IPS-18a (cell line): ENCODE data around the gene TBC1D19.

Source experiments
- H3K27ac ChIP-seq: one replicate; pipeline ENCODE4 v1.5.1; 2013; ENCODE audit warnings: low read length
- H3K27me3 ChIP-seq: one replicate; pipeline ENCODE4 v1.6.1; 2013; ENCODE audit warnings: mild to moderate bottlenecking, low read length; ENCODE audit not compliant: control insufficient read depth, insufficient read depth
- H3K36me3 ChIP-seq: one replicate; pipeline ENCODE4 v1.6.1; 2013; ENCODE audit warnings: low read depth, low read length; ENCODE audit not compliant: control insufficient read depth
- H3K4me1 ChIP-seq: one replicate; pipeline ENCODE4 v1.6.1; 2013; ENCODE audit warnings: low read depth, low read length; ENCODE audit not compliant: control insufficient read depth
- H3K4me3 ChIP-seq: one replicate; pipeline ENCODE4 v1.5.1; 2013; ENCODE audit warnings: low read length
- H3K9ac ChIP-seq: one replicate; pipeline ENCODE4 v1.6.1; 2013; ENCODE audit warnings: mild to moderate bottlenecking, low read length, moderate library complexity
- H3K9me3 ChIP-seq: one replicate; pipeline ENCODE4 v1.6.1; 2013; ENCODE audit warnings: low read depth, low read length; ENCODE audit not compliant: control insufficient read depth

The TBC1D19 gene

GRCh38 chr4:26737385-26737784, 153.5 kb downstream of the TBC1D19 start:
- Histone ChIP-seq H3K27me3 (no peaks in the 10 kb centered on the region), H3K4me1 (no peaks in the 10 kb centered on the region), H3K36me3 (no peaks in the 10 kb centered on the region), H3K27ac (no peak overlapping the region), H3K4me3 (no peak overlapping the region), H3K9ac (no peak overlapping the region), H3K9me3 (no peaks in the 10 kb centered on the region)

GRCh38 chr4:26741491-26741871, 157.6 kb downstream of the TBC1D19 start:
- Histone ChIP-seq H3K9me3 (no peaks in the 10 kb centered on the region), H3K27ac (no peak overlapping the region), H3K9ac (no peak overlapping the region), H3K4me1 (no peaks in the 10 kb centered on the region), H3K4me3 (no peak overlapping the region), H3K27me3 (no peaks in the 10 kb centered on the region), H3K36me3 (no peaks in the 10 kb centered on the region)

GRCh38 chr4:26746802-26747213, 162.9 kb downstream of the TBC1D19 start:
- no peak overlapping the region for H3K27ac ChIP-seq
- H3K9ac ChIP-seq = no peak overlapping the region

GRCh38 chr4:26748811-26749210, 164.9 kb downstream of the TBC1D19 start:
- H3K36me3 ChIP-seq = no peaks in the 10 kb centered on the region
- no peaks in the 10 kb centered on the region for H3K9me3 ChIP-seq
- no peak overlapping the region for H3K9ac ChIP-seq
- H3K27ac ChIP-seq = no peak overlapping the region
- no peak overlapping the region for H3K4me3 ChIP-seq
- H3K4me1 ChIP-seq = no peaks in the 10 kb centered on the region
- no peaks in the 10 kb centered on the region for H3K27me3 ChIP-seq

More at GRCh38 chr4:26746802-26747213, 162.9 kb downstream of the TBC1D19 start:
- Histone ChIP-seq H3K4me3 (no peak overlapping the region), H3K4me1 (no peaks in the 10 kb centered on the region), H3K36me3 (no peaks in the 10 kb centered on the region), H3K27me3 (no peaks in the 10 kb centered on the region), H3K9me3 (no peaks in the 10 kb centered on the region)

- Histone ChIP-seq H3K27me3 (no peaks in the 10 kb centered on the region), H3K4me1 (no peaks in the 10 kb centered on the region), H3K9me3 (no peaks in the 10 kb centered on the region)
Observed at GRCh38 chr4:26749867-26750266, 166.0 kb downstream of the TBC1D19 start.

GRCh38 chr4:26751004-26751403, 167.1 kb downstream of the TBC1D19 start:
- Histone ChIP-seq H3K27ac (no peak overlapping the region), H3K4me3 (no peak overlapping the region), H3K9ac (no peak overlapping the region), H3K27me3 (no peaks in the 10 kb centered on the region), H3K4me1 (no peaks in the 10 kb centered on the region), H3K9me3 (no peaks in the 10 kb centered on the region), H3K36me3 (no peaks in the 10 kb centered on the region)

More at GRCh38 chr4:26749867-26750266, 166.0 kb downstream of the TBC1D19 start:
- Histone ChIP-seq H3K27ac (no peak overlapping the region), H3K4me3 (no peak overlapping the region), H3K36me3 (no peaks in the 10 kb centered on the region), H3K9ac (no peak overlapping the region)

- H3K9ac ChIP-seq = no peak overlapping the region
- no peaks in the 10 kb centered on the region for H3K36me3 ChIP-seq
- no peaks in the 10 kb centered on the region for H3K9me3 ChIP-seq
- H3K4me3 ChIP-seq = no peak overlapping the region
- H3K27ac ChIP-seq = no peak overlapping the region
- no peaks in the 10 kb centered on the region for H3K27me3 ChIP-seq
- H3K4me1 ChIP-seq = no peaks in the 10 kb centered on the region
Observed at GRCh38 chr4:26751838-26752237, 168.0 kb downstream of the TBC1D19 start.

- no peaks in the 10 kb centered on the region for H3K4me1 ChIP-seq
- H3K4me3 ChIP-seq = no peak overlapping the region
- H3K36me3 ChIP-seq = no peaks in the 10 kb centered on the region
- no peaks in the 10 kb centered on the region for H3K9me3 ChIP-seq
- no peaks in the 10 kb centered on the region for H3K27me3 ChIP-seq
- no peak overlapping the region for H3K9ac ChIP-seq
- no peak overlapping the region for H3K27ac ChIP-seq
Observed at GRCh38 chr4:26753187-26753586, 169.3 kb downstream of the TBC1D19 start.

- H3K36me3 ChIP-seq = no peaks in the 10 kb centered on the region
- no peak overlapping the region for H3K27ac ChIP-seq
- H3K27me3 ChIP-seq = no peaks in the 10 kb centered on the region
- H3K4me1 ChIP-seq = no peaks in the 10 kb centered on the region
- H3K4me3 ChIP-seq = no peak overlapping the region
- H3K9ac ChIP-seq = no peak overlapping the region
- no peaks in the 10 kb centered on the region for H3K9me3 ChIP-seq
Observed at GRCh38 chr4:26753617-26754016, 169.7 kb downstream of the TBC1D19 start.

GRCh38 chr4:26757751-26758150, 173.9 kb downstream of the TBC1D19 start:
- Histone ChIP-seq H3K27me3 (no peaks in the 10 kb centered on the region), H3K4me3 (no peak overlapping the region), H3K27ac (no peak overlapping the region), H3K4me1 (no peaks in the 10 kb centered on the region), H3K36me3 (no peaks in the 10 kb centered on the region), H3K9ac (no peak overlapping the region), H3K9me3 (no peaks in the 10 kb centered on the region)

- Histone ChIP-seq H3K4me3 (no peak overlapping the region), H3K27me3 (no peaks in the 10 kb centered on the region), H3K9me3 (no peaks in the 10 kb centered on the region), H3K36me3 (no peaks in the 10 kb centered on the region), H3K27ac (no peak overlapping the region), H3K4me1 (no peaks in the 10 kb centered on the region), H3K9ac (no peak overlapping the region)
Observed at GRCh38 chr4:26758899-26759298, 175.0 kb downstream of the TBC1D19 start.

- Histone ChIP-seq H3K9me3 (no peaks in the 10 kb centered on the region), H3K27me3 (no peaks in the 10 kb centered on the region), H3K4me1 (no peaks in the 10 kb centered on the region), H3K9ac (no peak overlapping the region), H3K36me3 (no peaks in the 10 kb centered on the region), H3K4me3 (no peak overlapping the region), H3K27ac (no peak overlapping the region)
Observed at GRCh38 chr4:26762650-26763049, 178.8 kb downstream of the TBC1D19 start.
